Chondrocyte (in vitro differentiated cells): ENCODE results near the gene FRS2. TPM values are rescaled to one million over a fixed set of nuclear protein-coding genes. Genes with fewer than 3 reads are reported as not detected.
A peak's percentile ranks its signal among the peaks of the same experiment; 100 is the strongest.

ENCODE experiments used
- DNase-seq: peaks from one replicate; pipeline ENCODE4 v3.0.0; 2021; ENCODE audit warnings: mixed read lengths, low spot score
- H3K27ac Mint-ChIP-seq: one replicate; pipeline ENCODE4 v1.8.0; 2021; ENCODE audit warnings: mild to moderate bottlenecking, moderate library complexity, mixed read lengths; ENCODE audit not compliant: unreplicated experiment
- H3K27me3 Mint-ChIP-seq: 2 replicates; pipeline ENCODE4 v1.8.0; 2021; ENCODE audit warnings: low read depth, mixed read lengths
- H3K36me3 Mint-ChIP-seq: 2 replicates; pipeline ENCODE4 v1.8.0; 2021; ENCODE audit warnings: low read depth, mixed read lengths
- H3K4me1 Mint-ChIP-seq: 2 replicates; pipeline ENCODE4 v1.8.0; 2021; ENCODE audit warnings: low read depth, mild to moderate bottlenecking, mixed read lengths
- H3K4me3 Mint-ChIP-seq: one replicate; pipeline ENCODE4 v1.8.0; 2021; ENCODE audit warnings: mild to moderate bottlenecking, moderate library complexity, mixed read lengths; ENCODE audit not compliant: unreplicated experiment
- H3K9me3 Mint-ChIP-seq: 2 replicates; pipeline ENCODE4 v1.8.0; 2021; ENCODE audit warnings: low read depth, mixed read lengths
- CTCF ChIP-seq: fragments of 200-600 bp; sonication (generic); IDR thresholded peaks from 2 replicates; pipeline ENCODE4 v1.5.0; 2021; ENCODE audit warnings: antibody characterized with exemption, mild to moderate bottlenecking, moderate library complexity
- total RNA-seq: library from RNA; stranded (reverse); gene quantifications from 3 replicates; pipeline ENCODE4 v1.2.1, GENCODE V29; 2021

FRS2 gene
- total RNA-seq, 1 donor from 2014 or later: 46.9 TPM

GRCh38 chr12:69500631-69501030 is 30.4 kb downstream of the FRS2 start:
- H3K27ac Mint-ChIP-seq: peak overlapping the region; percentile 84

GRCh38 chr12:69501154-69501895 is 31.1 kb downstream of the FRS2 start:
- no peak overlapping the region for H3K4me3 Mint-ChIP-seq
- peaks cover 84% of the 10 kb centered on the region for H3K4me1 Mint-ChIP-seq

More at GRCh38 chr12:69500631-69501030, 30.4 kb downstream of the FRS2 start:
- no peaks in the 10 kb centered on the region for H3K27me3 Mint-ChIP-seq
- DNase-seq: no peak
- H3K4me1 Mint-ChIP-seq: peaks cover 77% of the 10 kb centered on the region
- no peaks in the 10 kb centered on the region for H3K9me3 Mint-ChIP-seq
- no peak overlapping the region for H3K4me3 Mint-ChIP-seq
- no peak for TF ChIP-seq CTCF
- H3K36me3 Mint-ChIP-seq: no peaks in the 10 kb centered on the region

GRCh38 chr12:69502345-69503081 is 32.3 kb downstream of the FRS2 start:
- no peak for DNase-seq
- peak overlapping the region; percentile 83 for H3K27ac Mint-ChIP-seq
- no peaks in the 10 kb centered on the region for H3K9me3 Mint-ChIP-seq
- peak overlapping the region; percentile 7 for H3K4me3 Mint-ChIP-seq
- no peaks in the 10 kb centered on the region for H3K27me3 Mint-ChIP-seq
- H3K36me3 Mint-ChIP-seq: no peaks in the 10 kb centered on the region
- TF ChIP-seq CTCF: no peak
- peaks cover 85% of the 10 kb centered on the region for H3K4me1 Mint-ChIP-seq

More at GRCh38 chr12:69501154-69501895, 31.1 kb downstream of the FRS2 start:
- no peak for DNase-seq
- Mint-ChIP-seq H3K36me3 (no peaks in the 10 kb centered on the region), H3K27me3 (no peaks in the 10 kb centered on the region), H3K9me3 (no peaks in the 10 kb centered on the region), H3K27ac (peak overlapping the region; percentile 89)
- TF ChIP-seq CTCF: no peak

GRCh38 chr12:69508091-69508490 is 37.9 kb downstream of the FRS2 start:
- Mint-ChIP-seq H3K27ac (no peak overlapping the region), H3K27me3 (no peaks in the 10 kb centered on the region), H3K4me3 (no peak overlapping the region), H3K9me3 (no peaks in the 10 kb centered on the region), H3K36me3 (no peaks in the 10 kb centered on the region), H3K4me1 (peaks cover 84% of the 10 kb centered on the region)
- TF ChIP-seq CTCF: no peak
- no peak for DNase-seq

- Mint-ChIP-seq H3K9me3 (no peaks in the 10 kb centered on the region), H3K4me3 (no peak overlapping the region), H3K27me3 (no peaks in the 10 kb centered on the region), H3K4me1 (peaks cover 84% of the 10 kb centered on the region), H3K36me3 (no peaks in the 10 kb centered on the region), H3K27ac (peak overlapping the region; percentile 91)
- no peak for DNase-seq
- no peak for TF ChIP-seq CTCF
Measured at GRCh38 chr12:69508621-69509020, 38.4 kb downstream of the FRS2 start.
